Spleen (tissue), 11 donors: ENCODE data around the gene CHMP5. TPM values are rescaled to one million over a fixed set of nuclear protein-coding genes. Genes with fewer than 3 reads are reported as not detected.
A peak's percentile ranks its signal among the peaks of the same experiment; 100 is the strongest.

ENCODE experiments used
- DNase-seq: peaks from one replicate; pipeline ENCODE4 v3.0.0-alpha.2; 2020
- H3K27ac ChIP-seq, 8 donors: fragments of 200-600 bp; sonication (generic) in 7 of 8; 1 replicate in 4 of 8; 2 replicates in 4 of 8; pipeline versions ENCODE4 v1.5.0 to v1.8.0; 2016 to 2021; ENCODE audit warnings: inconsistent platforms in 4 of 8, mild to moderate bottlenecking in 4 of 8, moderate library complexity in 1 of 8
- H3K27me3 ChIP-seq, 7 donors: fragments of 200-600 bp; sonication (generic) in 6 of 7; replicated peaks in 1 of 7; 1 replicate in 4 of 7; 2 replicates in 3 of 7; pipeline versions ENCODE4 v1.5.0 to v1.8.0; 2016 to 2021; ENCODE audit warnings: inconsistent platforms in 3 of 7, mild to moderate bottlenecking in 1 of 7
- H3K36me3 ChIP-seq, 6 donors: fragments of 200-600 bp; sonication (generic) in 5 of 6; 1 replicate in 4 of 6; 2 replicates in 2 of 6; pipeline versions ENCODE4 v1.5.0 to v1.8.0; 2016 to 2021; ENCODE audit warnings: inconsistent platforms in 2 of 6
- H3K4me1 ChIP-seq, 6 donors: fragments of 200-600 bp; sonication (generic) in 5 of 6; 1 replicate in 3 of 6; 2 replicates in 3 of 6; pipeline versions ENCODE4 v1.5.0 to v1.8.0; 2016 to 2021; ENCODE audit warnings: inconsistent platforms in 3 of 6
- H3K4me3 ChIP-seq, 8 donors: fragments of 200-600 bp; sonication (generic) in 7 of 8; 1 replicate in 4 of 8; 2 replicates in 4 of 8; pipeline versions ENCODE4 v1.5.0 to v1.8.0; 2016 to 2021; ENCODE audit warnings: inconsistent platforms in 4 of 8, mild to moderate bottlenecking in 4 of 8, moderate library complexity in 2 of 8
- H3K9me3 ChIP-seq, 8 donors: fragments of 200-600 bp; sonication (generic) in 7 of 8; 1 replicate in 4 of 8; 2 replicates in 4 of 8; pipeline versions ENCODE4 v1.5.0 to v1.8.0; 2016 to 2021; ENCODE audit warnings: inconsistent platforms in 4 of 8
- POLR2A ChIP-seq, 3 donors: fragments of 450-650 bp; IDR thresholded peaks; one replicate each; pipeline ENCODE4 v1.5.1; 2017; ENCODE audit warnings: antibody characterized with exemption in 3 of 3, mild to moderate bottlenecking in 1 of 3
- POLR2AphosphoS5 ChIP-seq, 3 donors: sonication (generic); formaldehyde crosslinking; IDR thresholded peaks; one replicate each; pipeline ENCODE4 v1.5.1; 2017; ENCODE audit warnings: antibody characterized with exemption in 3 of 3
- WGBS, 5 donors: extraction: QIAGEN DNeasy Blood & Tissue Kit in 3 of 5; methylation state at CpG; one replicate each; pipeline versions ENCODE4 v1.1.5 to v1.1.7; 2013 to 2018; 5-methylcytosine and 5-hydroxymethylcytosine counted together
- intact Hi-C: fragments of 100-400 bp; cut with DNase I; formaldehyde crosslinking; loops from one replicate; pipeline ENCODE4 v1.15.0; 2023; ENCODE audit warnings: low total_unique reads
- polyA plus RNA-seq, 3 donors: library from polyadenylated mRNA; stranded (reverse); fragments of 200-250 nt; gene quantifications; one replicate each; pipeline ENCODE4 v1.2.1, GENCODE V29; 2013
- total RNA-seq, 7 donors: library from RNA; depleted of rRNA in 3 of 7; stranded (reverse); fragments of >200 nt in 3 of 7; fragmentation: NEBNext Ultra II Directional in 4 of 7; extraction: Animal tissue kit (Norgen Biotek cat#: 25700) in 4 of 7; gene quantifications; one replicate each; pipeline versions ENCODE4 v1.1.0 to v1.2.1, GENCODE V29; 2016 to 2021
- TF ChIP-seq, protein P1 (sequence below), 11 experiments: fragments of 200-600 bp in 7 of 11; fragments of 450-650 bp in 4 of 11; sonication (generic) in 4 of 11; IDR thresholded peaks in 8 of 11; conservative IDR thresholded peaks in 3 of 11; 1 replicate in 7 of 11; 2 replicates in 4 of 11; pipeline versions ENCODE4 v1.4.0 to v1.8.0; 2016 to 2021; ENCODE audit warnings: antibody characterized with exemption in 11 of 11, inconsistent platforms in 4 of 11, mild to moderate bottlenecking in 1 of 11
- donor health status: healthy with polysubstance abuse.
- donor health status: DM: no; HTN: no; CAD: no; lungs with moderate emphysema.
- donor health status: DM: no; HTN: no; CAD: no.
- donor health status: Bipolar disorder and iron deficiency.
- donor health status: healthy.
- donor health status: DM: no; HTN: no; CAD: no.
- donor health status: DM: yes; HTN: yes; CAD: no.

Gene CHMP5
- total and polyA plus RNA-seq, 10 donors: 43.6 to 75.9 (median 54.8) TPM

DNA sequence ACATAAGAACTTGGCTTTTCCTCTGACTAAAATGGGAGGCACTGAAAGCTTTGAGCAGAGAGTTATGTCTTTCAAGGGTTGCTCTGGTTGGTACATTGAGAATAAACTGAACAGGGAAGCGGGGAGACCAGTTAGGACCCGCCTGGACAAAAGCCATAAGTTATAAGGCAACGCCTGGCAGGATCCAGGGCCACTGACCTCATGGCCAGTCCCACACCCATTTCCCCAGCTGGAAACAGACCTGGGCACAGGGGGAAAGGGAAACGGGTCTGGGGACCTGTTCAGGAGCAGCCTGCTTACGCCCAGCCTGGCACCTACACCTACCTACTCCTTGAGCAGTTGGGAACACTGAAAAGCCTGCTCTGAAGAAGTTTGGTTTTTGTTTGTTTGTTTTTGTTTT, 23.6 kb upstream of the CHMP5 start:
- peak; percentile 62 for DNase-seq

DNA sequence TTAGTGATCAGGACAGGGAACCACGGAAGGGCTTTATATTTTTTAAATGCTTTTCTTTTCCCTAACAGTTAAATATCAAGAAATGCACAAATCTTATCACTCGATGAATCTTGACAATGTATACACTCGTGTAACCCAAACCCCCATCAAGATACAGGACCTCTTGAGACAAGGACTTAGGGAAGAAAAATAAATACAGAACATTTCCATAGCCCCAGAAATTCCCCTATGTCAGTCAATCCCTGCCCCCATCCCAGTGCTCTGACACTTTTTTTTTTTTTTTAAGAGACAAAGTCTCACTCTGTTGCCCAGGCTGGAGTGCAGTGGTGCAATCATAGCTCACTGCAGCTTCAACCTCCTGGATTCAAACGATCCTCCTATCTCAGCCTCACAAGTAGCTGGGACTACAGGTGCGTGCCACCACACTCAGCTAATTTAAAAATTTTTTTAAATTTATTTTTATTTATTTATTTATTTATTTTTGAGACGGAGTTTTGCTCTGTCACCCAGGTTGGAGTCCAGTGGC, 22.2 kb upstream of the CHMP5 start:
- DNase-seq: no peak
- no peak overlapping the region for H3K4me3 ChIP-seq
- H3K36me3 ChIP-seq: peaks cover 0 to 3% (median 0%) of the 10 kb centered on the region in 6 donors
- no peak for TF ChIP-seq POLR2AphosphoS5 (IDR thresholded peaks at IDR 0.05)
- no peak for TF ChIP-seq POLR2A (IDR thresholded peaks at IDR 0.05)
- TF ChIP-seq, protein P1, sequence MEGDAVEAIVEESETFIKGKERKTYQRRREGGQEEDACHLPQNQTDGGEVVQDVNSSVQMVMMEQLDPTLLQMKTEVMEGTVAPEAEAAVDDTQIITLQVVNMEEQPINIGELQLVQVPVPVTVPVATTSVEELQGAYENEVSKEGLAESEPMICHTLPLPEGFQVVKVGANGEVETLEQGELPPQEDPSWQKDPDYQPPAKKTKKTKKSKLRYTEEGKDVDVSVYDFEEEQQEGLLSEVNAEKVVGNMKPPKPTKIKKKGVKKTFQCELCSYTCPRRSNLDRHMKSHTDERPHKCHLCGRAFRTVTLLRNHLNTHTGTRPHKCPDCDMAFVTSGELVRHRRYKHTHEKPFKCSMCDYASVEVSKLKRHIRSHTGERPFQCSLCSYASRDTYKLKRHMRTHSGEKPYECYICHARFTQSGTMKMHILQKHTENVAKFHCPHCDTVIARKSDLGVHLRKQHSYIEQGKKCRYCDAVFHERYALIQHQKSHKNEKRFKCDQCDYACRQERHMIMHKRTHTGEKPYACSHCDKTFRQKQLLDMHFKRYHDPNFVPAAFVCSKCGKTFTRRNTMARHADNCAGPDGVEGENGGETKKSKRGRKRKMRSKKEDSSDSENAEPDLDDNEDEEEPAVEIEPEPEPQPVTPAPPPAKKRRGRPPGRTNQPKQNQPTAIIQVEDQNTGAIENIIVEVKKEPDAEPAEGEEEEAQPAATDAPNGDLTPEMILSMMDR (IDR thresholded peaks at IDR 0.05 in 8 of 11, conservative IDR thresholded peaks at IDR 0.05 in 3 of 11): no peak
- no peak overlapping the region for H3K27ac ChIP-seq
- H3K27me3 ChIP-seq: no peaks in the 10 kb centered on the region
- H3K4me1 ChIP-seq: peaks cover 0 to 17% (median 7%) of the 10 kb centered on the region in 6 donors
- intact Hi-C loops: no loop called here
- no peaks in the 10 kb centered on the region for H3K9me3 ChIP-seq
- WGBS, 5 donors: 88 to 95% (median 89%) methylated on average over 6 of the region's 6 CpGs

More for the DNA sequence above, 23.6 kb upstream of the CHMP5 start:
- no peaks in the 10 kb centered on the region for H3K36me3 ChIP-seq
- no peaks in the 10 kb centered on the region for H3K9me3 ChIP-seq
- 68 to 87% (median 73%) methylated on average over 5 of the region's 5 CpGs for WGBS, 5 donors
- H3K4me1 ChIP-seq: peaks cover 0 to 17% (median 7%) of the 10 kb centered on the region in 6 donors
- TF ChIP-seq POLR2AphosphoS5 (IDR thresholded peaks at IDR 0.05) (no peak), POLR2A (IDR thresholded peaks at IDR 0.05) (no peak)
- TF ChIP-seq, protein P1 (IDR thresholded peaks at IDR 0.05 in 8 of 11, conservative IDR thresholded peaks at IDR 0.05 in 3 of 11): no peak
- H3K4me3 ChIP-seq: no peak overlapping the region
- intact Hi-C loops: no loop called here
- H3K27ac ChIP-seq: peak overlapping the region in 1 of 8 donors; percentile 15
- no peaks in the 10 kb centered on the region for H3K27me3 ChIP-seq

DNA sequence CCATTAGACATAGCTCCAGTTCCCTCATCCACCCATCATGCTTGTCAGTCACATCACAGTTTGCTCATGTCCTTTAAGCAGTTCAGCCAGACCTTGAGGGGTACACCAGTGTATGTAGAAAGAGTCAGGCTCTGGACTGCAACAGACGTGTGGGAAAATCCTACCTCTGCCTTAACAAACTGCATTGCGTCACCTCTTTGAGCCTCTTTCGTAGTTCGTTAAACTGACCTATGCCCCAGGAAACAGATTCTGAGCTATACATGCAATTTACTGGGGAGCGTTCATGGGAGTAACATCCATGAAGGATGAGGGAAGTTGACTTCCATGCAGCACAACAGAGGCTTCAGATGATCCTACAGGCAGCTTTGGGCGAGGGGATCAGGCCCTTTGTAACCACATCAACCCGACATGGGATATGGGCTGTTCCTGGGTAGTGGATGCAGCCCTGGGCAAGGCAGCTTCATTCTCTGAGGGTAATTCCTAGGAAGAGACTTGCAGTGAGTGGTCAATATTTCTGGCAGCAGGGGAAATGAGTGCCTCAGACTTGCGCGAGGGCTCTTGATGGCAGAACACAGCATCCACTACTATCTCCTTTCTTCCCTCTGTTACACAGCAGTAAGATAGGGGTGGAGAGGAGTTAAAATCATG, 20.6 kb upstream of the CHMP5 start:
- TF ChIP-seq, protein P1 (IDR thresholded peaks at IDR 0.05 in 8 of 11, conservative IDR thresholded peaks at IDR 0.05 in 3 of 11): no peak
- Histone ChIP-seq H3K27me3 (no peaks in the 10 kb centered on the region), H3K36me3 (peaks cover 0 to 17% (median 0%) of the 10 kb centered on the region in 6 donors), H3K9me3 (no peaks in the 10 kb centered on the region), H3K27ac (no peak overlapping the region), H3K4me3 (no peak overlapping the region), H3K4me1 (peaks cover 0 to 18% (median 10%) of the 10 kb centered on the region in 6 donors)
- 72 to 91% (median 82%) methylated on average over 9 of the region's 9 CpGs for WGBS, 5 donors
- peak; percentile 34 for DNase-seq
- intact Hi-C loops: no loop called here

DNA sequence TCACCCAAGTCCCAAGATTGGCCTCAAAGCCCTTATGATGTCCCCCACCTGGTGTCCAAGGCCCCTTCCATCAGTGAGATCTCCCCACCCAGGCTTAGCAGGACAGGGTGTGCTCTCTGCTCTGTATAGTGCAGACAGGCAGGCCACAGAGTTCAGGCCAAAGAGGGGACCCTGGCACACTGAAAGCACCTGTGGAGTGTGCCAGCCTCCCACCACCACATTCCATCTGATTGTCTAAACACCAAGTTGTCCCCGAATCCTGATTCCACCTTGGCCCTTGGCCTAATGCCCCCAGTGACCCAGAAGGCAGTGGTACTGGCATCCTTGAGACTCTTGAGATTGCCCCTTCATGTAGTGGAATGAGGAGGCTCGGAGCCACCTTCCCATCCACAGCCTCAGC, 19.5 kb upstream of the CHMP5 start:
- intact Hi-C loops: no loop called here
- Histone ChIP-seq H3K36me3 (peaks cover 0 to 27% (median 0%) of the 10 kb centered on the region in 6 donors), H3K27ac (no peak overlapping the region), H3K4me1 (peaks cover 0 to 16% (median 6%) of the 10 kb centered on the region in 6 donors), H3K9me3 (no peaks in the 10 kb centered on the region), H3K27me3 (no peaks in the 10 kb centered on the region), H3K4me3 (no peak overlapping the region)
- no peak for TF ChIP-seq POLR2A (IDR thresholded peaks at IDR 0.05)
- TF ChIP-seq POLR2AphosphoS5 (IDR thresholded peaks at IDR 0.05): no peak
- TF ChIP-seq, protein P1 (IDR thresholded peaks at IDR 0.05 in 8 of 11, conservative IDR thresholded peaks at IDR 0.05 in 3 of 11): no peak
- WGBS, 5 donors: 79 to 100% (median 96%) methylated on average over 2 of the region's 2 CpGs
- peak; percentile 34 for DNase-seq
